Activated gamma-delta T cell (primary cell): ENCODE results near the gene HIPK1.

Source experiments
- DNase-seq: peaks from one replicate; lab custom pipeline; 2025; lab: John Stamatoyannopoulos, UW

HIPK1 gene

GRCh38 chr1:113913887-113914664, 15.0 kb upstream of the HIPK1 start:
- DNase-seq = no peak

DNA sequence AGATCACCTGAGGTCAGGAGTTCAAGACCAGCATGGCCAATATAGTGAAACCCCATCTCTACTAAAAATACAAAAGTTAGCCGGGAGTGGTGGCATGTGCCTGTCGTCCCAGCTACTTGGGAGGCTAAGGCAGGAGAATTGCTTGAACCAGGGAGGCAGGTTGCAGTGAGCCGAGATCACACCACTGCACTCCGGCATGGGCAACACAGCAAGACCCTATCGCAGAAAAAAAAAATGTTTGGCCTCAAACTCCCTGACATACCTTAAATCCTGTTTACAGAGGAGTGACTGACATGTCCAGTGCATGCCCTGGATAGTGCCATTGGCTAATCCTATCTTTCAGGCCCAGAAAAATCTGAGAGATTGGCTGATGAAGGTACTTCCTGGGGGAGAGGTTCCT, 12.2 kb upstream of the HIPK1 start:
- no peak for DNase-seq

DNA sequence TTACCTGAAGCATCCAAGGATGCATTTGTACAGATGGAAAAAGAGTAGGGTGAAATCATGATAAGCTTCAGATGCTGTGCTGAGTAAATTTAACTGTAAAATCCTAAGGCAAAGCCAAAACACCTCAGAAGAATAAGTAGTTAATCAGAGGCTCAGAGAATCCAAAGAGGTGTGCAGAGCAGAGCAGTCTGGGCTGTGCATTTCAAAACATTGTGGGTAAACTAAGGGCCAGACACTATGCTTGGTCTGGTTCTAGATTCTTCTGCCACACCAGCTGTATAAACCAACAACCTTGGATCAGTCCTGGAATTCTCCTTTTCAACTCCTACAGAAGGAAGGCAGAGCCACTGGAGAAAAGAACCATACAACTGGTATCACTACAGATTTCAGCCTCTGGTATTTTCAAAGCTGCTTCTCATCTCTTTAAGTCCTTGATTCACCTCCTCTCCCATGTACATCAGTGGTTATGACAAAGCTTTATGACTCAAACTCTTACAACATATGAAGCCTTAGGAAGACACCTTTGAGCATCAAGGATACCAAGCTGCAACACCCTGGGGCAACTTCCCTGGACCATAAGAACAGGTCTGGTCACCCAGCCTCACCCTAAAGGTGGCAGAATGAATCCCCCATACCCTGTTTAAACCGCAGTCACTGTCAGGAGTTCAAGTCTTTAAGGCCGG, 11.6 kb upstream of the HIPK1 start:
- no peak for DNase-seq

DNA sequence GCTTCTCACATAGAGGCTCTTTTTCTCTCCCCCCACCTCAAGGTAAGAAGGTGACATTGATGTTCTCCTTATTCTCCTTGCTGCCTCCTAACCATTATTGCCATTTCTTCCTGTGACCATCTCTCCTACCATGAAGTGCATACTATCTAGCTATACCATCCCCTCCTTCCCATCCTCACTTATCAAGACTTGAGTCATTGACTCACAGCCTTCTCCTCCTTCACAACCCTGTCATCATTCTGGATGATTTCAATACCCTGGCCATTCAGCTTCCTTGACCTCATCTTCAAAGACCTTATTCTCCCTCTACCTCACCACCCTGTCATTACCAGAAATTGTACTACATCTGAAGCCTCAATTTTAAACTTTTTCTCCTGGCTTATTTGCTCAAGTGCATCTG, 10.9 kb upstream of the HIPK1 start:
- DNase-seq = no peak

DNA sequence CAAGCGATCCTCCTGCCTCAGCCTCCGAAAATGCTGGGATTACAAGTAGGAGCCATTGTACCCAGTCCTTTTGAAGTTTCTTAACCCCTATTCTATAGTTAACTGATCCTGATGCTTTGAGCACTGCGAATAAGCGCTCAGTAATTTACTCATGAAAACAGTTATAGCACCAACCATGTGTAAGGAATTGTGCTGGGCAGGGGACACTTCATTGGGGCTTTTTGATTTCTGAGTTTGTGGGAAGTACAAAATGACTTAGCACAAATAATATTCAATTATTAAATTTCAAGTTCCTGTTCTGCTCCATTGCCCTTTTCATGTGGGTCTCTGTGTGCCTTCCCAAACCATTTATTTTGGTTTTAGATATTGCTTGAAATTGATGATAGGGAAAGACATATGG, 6.2 kb upstream of the HIPK1 start:
- no peak for DNase-seq

- no peak for DNase-seq
Observed at GRCh38 chr1:113924473-113924872, 4.7 kb upstream of the HIPK1 start.

- DNase-seq = no peak
Observed at GRCh38 chr1:113928187-113928930, 765 bp upstream of the HIPK1 start.

GRCh38 chr1:113929750-113930498, 800 bp downstream of the HIPK1 start:
- peak; percentile 63 for DNase-seq

GRCh38 chr1:113930499-113931161, 1.5 kb downstream of the HIPK1 start:
- no peak for DNase-seq

- DNase-seq = no peak
Observed at GRCh38 chr1:113931451-113931851, 2.3 kb downstream of the HIPK1 start.

DNA sequence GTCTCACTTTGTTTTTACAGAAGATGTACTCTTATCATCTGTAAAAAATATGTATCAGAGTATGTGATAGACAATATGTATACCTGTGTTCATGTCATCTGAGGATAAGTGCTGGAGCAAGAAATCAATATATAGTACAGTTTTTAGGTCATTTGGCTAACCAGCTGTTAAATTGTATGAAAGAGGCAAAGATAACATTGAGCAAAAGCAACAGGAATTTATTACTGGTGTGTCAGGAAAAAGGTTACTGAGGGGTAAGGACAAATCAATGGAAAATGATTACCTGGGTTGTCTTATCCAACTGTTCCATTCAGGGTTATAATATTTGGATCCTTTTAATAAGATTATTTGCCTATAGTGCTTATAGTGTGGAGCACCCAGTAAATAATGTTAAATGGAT, 4.9 kb downstream of the HIPK1 start:
- DNase-seq = no peak

DNA sequence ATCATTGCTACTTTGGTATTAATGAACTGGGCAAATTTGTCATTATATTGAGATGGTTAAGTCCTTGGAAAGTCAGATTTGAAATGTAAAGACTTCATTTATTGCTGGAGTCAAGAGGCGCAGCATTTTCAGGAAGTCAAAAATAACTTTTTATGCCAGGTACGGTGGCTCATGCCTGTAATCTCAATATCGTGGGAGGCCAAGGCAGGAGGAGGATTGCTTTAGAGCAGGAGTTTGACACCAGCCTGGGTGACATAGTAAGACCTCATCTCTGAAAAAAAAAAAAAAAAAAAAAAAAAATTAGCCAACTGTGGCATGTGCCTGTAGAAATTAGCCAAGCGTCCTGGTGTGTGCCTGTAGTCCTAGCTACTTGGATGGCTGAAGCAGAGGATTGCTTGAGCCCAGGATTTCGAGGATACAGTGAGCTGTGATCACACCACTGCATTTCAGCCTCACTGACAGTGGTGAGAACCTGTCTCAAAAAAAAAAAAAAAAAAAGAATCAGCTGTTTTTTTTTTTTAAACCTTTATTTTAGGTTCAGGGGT, 5.5 kb downstream of the HIPK1 start:
- no peak for DNase-seq

- no peak for DNase-seq
Observed at GRCh38 chr1:113935176-113935575, 6.1 kb downstream of the HIPK1 start.

GRCh38 chr1:113935970-113936369, 6.8 kb downstream of the HIPK1 start:
- DNase-seq = no peak

- no peak for DNase-seq
Observed at GRCh38 chr1:113937146-113937545, 8.0 kb downstream of the HIPK1 start.

DNA sequence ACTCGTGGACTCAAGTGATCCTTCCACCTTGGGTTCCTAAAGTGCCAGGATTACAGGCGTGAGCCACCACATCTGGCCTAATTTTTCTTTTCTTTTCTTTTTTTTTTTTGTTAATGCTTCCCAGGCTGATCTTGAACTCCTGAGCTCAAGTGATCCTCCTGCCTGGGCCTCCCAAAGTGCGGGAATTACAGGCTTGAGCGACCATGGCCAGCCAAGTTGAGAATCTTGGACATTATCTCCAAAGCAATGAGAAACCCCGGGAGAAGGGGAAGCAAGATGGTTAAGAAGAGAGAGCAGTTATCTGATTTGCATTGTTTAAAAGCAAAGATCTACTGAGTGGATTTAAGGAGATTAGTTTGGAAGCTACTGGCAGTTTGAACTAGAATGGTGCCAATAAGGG, 9.1 kb downstream of the HIPK1 start:
- no peak for DNase-seq

DNA sequence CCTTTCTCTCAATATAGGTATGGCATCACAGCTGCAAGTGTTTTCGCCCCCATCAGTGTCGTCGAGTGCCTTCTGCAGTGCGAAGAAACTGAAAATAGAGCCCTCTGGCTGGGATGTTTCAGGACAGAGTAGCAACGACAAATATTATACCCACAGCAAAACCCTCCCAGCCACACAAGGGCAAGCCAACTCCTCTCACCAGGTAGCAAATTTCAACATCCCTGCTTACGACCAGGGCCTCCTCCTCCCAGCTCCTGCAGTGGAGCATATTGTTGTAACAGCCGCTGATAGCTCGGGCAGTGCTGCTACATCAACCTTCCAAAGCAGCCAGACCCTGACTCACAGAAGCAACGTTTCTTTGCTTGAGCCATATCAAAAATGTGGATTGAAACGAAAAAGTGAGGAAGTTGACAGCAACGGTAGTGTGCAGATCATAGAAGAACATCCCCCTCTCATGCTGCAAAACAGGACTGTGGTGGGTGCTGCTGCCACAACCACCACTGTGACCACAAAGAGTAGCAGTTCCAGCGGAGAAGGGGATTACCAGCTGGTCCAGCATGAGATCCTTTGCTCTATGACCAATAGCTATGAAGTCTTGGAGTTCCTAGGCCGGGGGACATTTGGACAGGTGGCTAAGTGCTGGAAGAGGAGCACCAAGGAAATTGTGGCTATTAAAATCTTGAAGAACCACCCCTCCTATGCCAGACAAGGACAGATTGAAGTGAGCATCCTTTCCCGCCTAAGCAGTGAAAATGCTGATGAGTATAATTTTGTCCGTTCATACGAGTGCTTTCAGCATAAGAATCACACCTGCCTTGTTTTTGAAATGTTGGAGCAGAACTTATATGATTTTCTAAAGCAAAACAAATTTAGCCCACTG, 11.5 kb downstream of the HIPK1 start:
- DNase-seq = no peak

GRCh38 chr1:113941245-113941559, 12.1 kb downstream of the HIPK1 start:
- DNase-seq = no peak

DNA sequence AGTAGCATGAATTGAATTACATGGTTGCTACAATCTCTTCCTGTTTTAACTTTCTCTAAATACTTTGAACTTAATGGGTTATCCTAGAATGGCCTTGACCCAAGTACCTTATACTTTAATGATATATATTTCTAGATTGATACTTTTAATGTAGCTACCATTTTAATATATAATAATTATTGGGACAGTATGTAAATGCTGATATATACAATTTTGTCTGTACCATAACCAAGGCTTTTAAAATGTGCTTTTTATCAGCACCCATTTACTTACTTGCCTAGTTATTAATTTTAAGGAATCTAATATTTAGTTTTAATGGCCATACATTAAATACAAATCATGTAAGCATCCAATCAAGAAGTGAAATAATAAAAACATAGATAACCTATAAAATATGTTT, 13.4 kb downstream of the HIPK1 start:
- DNase-seq = no peak

DNA sequence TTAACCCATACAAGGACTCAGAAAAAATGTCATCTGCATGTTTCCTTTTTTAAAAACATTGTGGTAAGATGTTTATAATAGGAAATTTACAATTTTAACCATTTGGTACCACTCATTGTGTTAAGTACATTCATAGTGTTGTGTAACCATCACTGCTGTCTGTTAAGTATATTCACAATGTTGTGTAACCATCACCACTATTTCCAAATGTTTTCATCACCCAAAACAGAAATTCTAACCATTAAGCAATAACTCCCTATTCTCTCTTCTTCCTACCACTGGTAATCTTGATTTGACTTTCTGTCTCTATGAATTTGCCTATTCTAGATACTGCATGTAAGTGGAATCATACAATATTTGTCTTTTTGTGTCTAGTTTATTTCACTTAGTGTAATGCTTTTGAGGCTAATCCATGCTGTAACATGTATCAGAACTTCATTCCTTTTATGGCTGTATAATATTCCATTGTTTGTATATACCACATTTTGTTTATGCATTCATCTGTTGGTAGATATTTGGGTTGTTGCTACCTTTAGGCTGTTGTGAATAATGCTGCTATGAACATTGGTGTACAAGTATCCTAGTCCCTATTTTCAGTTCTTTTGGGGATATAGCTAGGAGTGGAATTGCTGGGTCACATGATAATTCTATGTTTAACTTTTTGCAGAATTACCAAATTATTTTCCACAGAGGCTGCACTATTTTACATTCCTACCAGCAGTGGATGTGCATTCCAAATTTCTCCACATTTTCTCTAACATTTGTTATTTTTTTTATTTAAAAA, 14.1 kb downstream of the HIPK1 start:
- no peak for DNase-seq
